ENCODE results near the gene WNT10A.

GRCh38 chr2:218894151-218894879, 13.7 kb downstream of the WNT10A start:
- TF ChIP-seq CTCF (IDR thresholded peaks at IDR 0.05; ENCODE audit: control extremely low read depth in 1 of 3, insufficient read depth in 1 of 3, low read depth in 1 of 3, low read length in 3 of 3): no peak
- TF ChIP-seq USF2 (IDR thresholded peaks at IDR 0.05; ENCODE audit: low read length): no peak
- no peak for TF ChIP-seq CBX5 (IDR thresholded peaks at IDR 0.05; ENCODE audit: low read depth, low read length)
- TF ChIP-seq RAD21 (IDR thresholded peaks at IDR 0.05 in 1 of 2, conservative IDR thresholded peaks at IDR 0.05 in 1 of 2; ENCODE audit: low read depth in 2 of 2, low read length in 2 of 2): no peak

Measured in H1 (cell line).